HepG2 (cell line): ENCODE measurements around the gene CBX7. TPM values are rescaled to one million over a fixed set of nuclear protein-coding genes. Genes with fewer than 3 reads are reported as not detected.

ENCODE experiments used
- DNMT3B ChIP-seq: conservative IDR thresholded peaks from 2 replicates; pipeline ENCODE4 v1.6.1; 2016; ENCODE audit warnings: missing biosample characterization, control low read depth
- GATAD2A ChIP-seq: IDR thresholded peaks from 2 replicates; pipeline ENCODE4 v1.6.1; 2016
- HIVEP1 ChIP-seq: sonication (generic); formaldehyde crosslinking; IDR thresholded peaks from 2 replicates; pipeline ENCODE4 v1.4.0; 2020; ENCODE audit warnings: mild to moderate bottlenecking, missing genetic modification reagents
- HNRNPK ChIP-seq: fragments of 200-400 bp; formaldehyde crosslinking; IDR thresholded peaks from 2 replicates; pipeline ENCODE4 v1.6.1; 2018; ENCODE audit warnings: low read length, low read depth, moderate library complexity, mild to moderate bottlenecking; ENCODE audit not compliant: poor library complexity, severe bottlenecking
- HOXA3 ChIP-seq: sonication (generic); formaldehyde crosslinking; IDR thresholded peaks from 2 replicates; pipeline ENCODE4 v1.5.0; 2020; ENCODE audit warnings: missing genetic modification reagents
- IRF1 ChIP-seq: sonication (generic); formaldehyde crosslinking; IDR thresholded peaks from 2 replicates; pipeline ENCODE4 v1.4.0; 2020; ENCODE audit warnings: low read depth, mild to moderate bottlenecking, missing genetic modification reagents
- KAT8 ChIP-seq: IDR thresholded peaks from 2 replicates; pipeline ENCODE4 v1.6.1; 2016; ENCODE audit warnings: missing genetic modification reagents, missing compliant biosample characterization
- POGZ ChIP-seq: sonication (generic); formaldehyde crosslinking; IDR thresholded peaks from 2 replicates; pipeline ENCODE4 v1.4.0; 2020; ENCODE audit warnings: mild to moderate bottlenecking, missing genetic modification reagents
- SETDB1 ChIP-seq: sonication (generic); formaldehyde crosslinking; IDR thresholded peaks from 2 replicates; pipeline ENCODE4 v1.5.1; 2020; ENCODE audit warnings: missing genetic modification reagents, mild to moderate bottlenecking, borderline replicate concordance
- TBL1XR1 ChIP-seq: fragments of 150-350 bp; IDR thresholded peaks from 2 replicates; pipeline ENCODE4 v1.6.1; 2014; ENCODE audit warnings: borderline replicate concordance, low read length; ENCODE audit not compliant: partially characterized antibody
- TBX2 ChIP-seq: sonication (generic); formaldehyde crosslinking; IDR thresholded peaks from 2 replicates; pipeline ENCODE4 v1.5.0; 2020; ENCODE audit warnings: missing genetic modification reagents, mild to moderate bottlenecking, borderline replicate concordance
- TCF7 ChIP-seq: sonication (generic); IDR thresholded peaks from 2 replicates; pipeline ENCODE4 v1.6.1; 2016; ENCODE audit warnings: antibody characterized with exemption, low read depth
- TRAFD1 ChIP-seq: sonication (generic); formaldehyde crosslinking; IDR thresholded peaks from 2 replicates; pipeline ENCODE4 v1.5.1; 2020; ENCODE audit warnings: missing genetic modification reagents, mild to moderate bottlenecking, borderline replicate concordance
- ZBTB37 ChIP-seq: sonication (generic); formaldehyde crosslinking; IDR thresholded peaks from 2 replicates; pipeline ENCODE4 v1.4.0; 2020; ENCODE audit warnings: mild to moderate bottlenecking, missing genetic modification reagents
- ZBTB7B ChIP-seq: sonication (generic); formaldehyde crosslinking; IDR thresholded peaks from 2 replicates; pipeline ENCODE4 v1.4.0; 2020; ENCODE audit warnings: missing genetic modification reagents
- ZFAT ChIP-seq: sonication (generic); formaldehyde crosslinking; conservative IDR thresholded peaks from 2 replicates; pipeline ENCODE4 v1.8.1; 2023; ENCODE audit warnings: missing genetic modification reagents, inconsistent platforms
- ZFP36L1 ChIP-seq: sonication (generic); formaldehyde crosslinking; IDR thresholded peaks from 2 replicates; pipeline ENCODE4 v1.8.0; 2022; ENCODE audit warnings: mild to moderate bottlenecking, missing genetic modification reagents, moderate library complexity
- ZNF260 ChIP-seq: sonication (generic); formaldehyde crosslinking; IDR thresholded peaks from 2 replicates; pipeline ENCODE4 v1.4.0; 2020; ENCODE audit warnings: missing genetic modification reagents, low read depth, mild to moderate bottlenecking, borderline replicate concordance
- ZNF414 ChIP-seq: sonication (generic); formaldehyde crosslinking; IDR thresholded peaks from 2 replicates; pipeline ENCODE4 v1.5.0; 2020; ENCODE audit warnings: missing genetic modification reagents
- ZNF430 ChIP-seq: sonication (generic); formaldehyde crosslinking; IDR thresholded peaks from 2 replicates; pipeline ENCODE4 v1.9.0; 2021; ENCODE audit warnings: mild to moderate bottlenecking, missing genetic modification reagents
- ZNF44 ChIP-seq: sonication (generic); formaldehyde crosslinking; IDR thresholded peaks from 2 replicates; pipeline ENCODE4 v1.5.1; 2020; ENCODE audit warnings: mild to moderate bottlenecking, missing genetic modification reagents
- ZNF501 ChIP-seq: sonication (generic); formaldehyde crosslinking; IDR thresholded peaks from 2 replicates; pipeline ENCODE4 v1.5.1; 2020; ENCODE audit warnings: mild to moderate bottlenecking, moderate library complexity, missing genetic modification reagents
- ZNF639 ChIP-seq: conservative IDR thresholded peaks from 2 replicates; pipeline ENCODE4 v1.6.1; 2018; ENCODE audit warnings: missing genetic modification reagents
- ZNF776 ChIP-seq: sonication (generic); formaldehyde crosslinking; IDR thresholded peaks from 2 replicates; pipeline ENCODE4 v1.4.0; 2020; ENCODE audit warnings: mild to moderate bottlenecking, missing genetic modification reagents
- ZNF790 ChIP-seq: sonication (generic); formaldehyde crosslinking; IDR thresholded peaks from 2 replicates; pipeline ENCODE4 v1.8.0; 2022; ENCODE audit warnings: missing genetic modification reagents, mild to moderate bottlenecking, borderline replicate concordance
- polyA plus RNA-seq, 8 experiments: library from polyadenylated mRNA; depleted of rRNA in 3 of 8; stranded (reverse) in 7 of 8; unstranded in 1 of 8; fragments of >200 nt; fragmentation: Illumina TruSeq in 4 of 8; extraction: Trizol in 4 of 8; gene quantifications; 2 replicates each; pipeline versions ENCODE4 v1.2.1 to v1.2.3, GENCODE V29; 2011 to 2016; ENCODE audit warnings: low read depth in 4 of 8, missing spikeins in 1 of 8, mixed read lengths in 1 of 8; ENCODE audit not compliant: insufficient read depth in 1 of 8
- total RNA-seq, 5 experiments: library from RNA; depleted of rRNA; stranded (reverse); fragments of >200 nt; fragmentation: Illumina TruSeq; extraction: Trizol; gene quantifications; 2 replicates each; pipeline ENCODE4 v1.2.3, GENCODE V29; 2016; ENCODE audit warnings: low read depth in 1 of 5

The CBX7 gene
- total and polyA plus RNA-seq, 2 of the 13 experiments (the other 11 are each of a cell fraction or from before 2014, with no cell fraction given) = 0.35 to 4.9 TPM

- TF ChIP-seq DNMT3B (CRISPR knock-in tag) (no peak), ZBTB37 (CRISPR knock-in tag) (no peak), ZFAT (CRISPR knock-in tag) (no peak), TCF7 (no peak), ZFP36L1 (no peak), TBL1XR1 (no peak), TBX2 (CRISPR knock-in tag) (peak; percentile 52; the same call in 1 of the 2 replicates), ZNF260 (CRISPR knock-in tag) (no peak), ZNF776 (CRISPR knock-in tag) (no peak), ZNF639 (CRISPR knock-in tag) (0 out of 2 replicates have a peak, but pooled peaks have one; percentile 52), ZNF414 (CRISPR knock-in tag) (0 out of 2 replicates have a peak, but pooled peaks have one; percentile 6), ZNF44 (CRISPR knock-in tag) (no peak), ZNF501 (CRISPR knock-in tag) (0 out of 2 replicates have a peak, but pooled peaks have one; percentile 9), IRF1 (CRISPR knock-in tag) (no peak), HIVEP1 (CRISPR knock-in tag) (peak; percentile 86; the same call in 1 of the 2 replicates), HOXA3 (peak; percentile 44), ZNF790 (CRISPR knock-in tag) (no peak), HNRNPK (peak; percentile 14), GATAD2A (CRISPR knock-in tag) (peak; percentile 73), ZNF430 (CRISPR knock-in tag) (peak; percentile 100), SETDB1 (CRISPR knock-in tag) (no peak), KAT8 (CRISPR knock-in tag) (peak; percentile 33; the same call in 1 of the 2 replicates), TRAFD1 (CRISPR knock-in tag) (0 out of 2 replicates have a peak, but pooled peaks have one; percentile 49), POGZ (0 out of 2 replicates have a peak, but pooled peaks have one; percentile 24), ZBTB7B (CRISPR knock-in tag) (peak; percentile 77)
Observed at GRCh38 chr22:39176143-39176713, 23.7 kb upstream of the CBX7 start (continued).
